ENCODE data around the gene DEFB119. TPM values are rescaled to one million over a fixed set of nuclear protein-coding genes. Genes with fewer than 3 reads are reported as not detected.

Gene DEFB119
- total RNA-seq, 4 donors from 2014 or later, result not detected

DNA sequence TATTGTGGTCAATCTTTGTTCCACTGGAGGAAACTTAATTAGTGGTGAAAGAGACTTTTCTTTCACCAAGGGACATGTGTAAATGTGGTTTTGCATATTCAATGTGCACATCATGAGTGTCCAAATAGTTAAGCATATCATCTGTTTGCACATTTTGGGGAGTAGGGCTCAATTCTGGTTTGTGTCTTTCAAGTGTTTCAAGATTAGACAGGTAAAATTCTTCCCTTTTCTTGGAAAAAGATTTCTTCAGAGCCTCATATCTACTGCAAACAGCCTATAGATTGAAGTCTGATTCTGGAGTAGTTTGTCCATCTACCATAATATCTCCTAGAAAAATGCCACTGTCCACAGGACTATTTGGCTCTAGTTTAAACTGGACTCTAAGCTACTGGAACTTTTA, 48.9 kb downstream of the DEFB119 start:
- Histone ChIP-seq H3K4me3 (no peak overlapping the region), H3K9me3 (no peaks in the 10 kb centered on the region), H3K4me1 (no peaks in the 10 kb centered on the region), H3K36me3 (no peaks in the 10 kb centered on the region), H3K27me3 (no peaks in the 10 kb centered on the region), H3K27ac (no peak overlapping the region)
- DNase-seq, result no peak
- TF ChIP-seq POLR2A (IDR thresholded peaks at IDR 0.05), result no peak
- TF ChIP-seq, protein P1, sequence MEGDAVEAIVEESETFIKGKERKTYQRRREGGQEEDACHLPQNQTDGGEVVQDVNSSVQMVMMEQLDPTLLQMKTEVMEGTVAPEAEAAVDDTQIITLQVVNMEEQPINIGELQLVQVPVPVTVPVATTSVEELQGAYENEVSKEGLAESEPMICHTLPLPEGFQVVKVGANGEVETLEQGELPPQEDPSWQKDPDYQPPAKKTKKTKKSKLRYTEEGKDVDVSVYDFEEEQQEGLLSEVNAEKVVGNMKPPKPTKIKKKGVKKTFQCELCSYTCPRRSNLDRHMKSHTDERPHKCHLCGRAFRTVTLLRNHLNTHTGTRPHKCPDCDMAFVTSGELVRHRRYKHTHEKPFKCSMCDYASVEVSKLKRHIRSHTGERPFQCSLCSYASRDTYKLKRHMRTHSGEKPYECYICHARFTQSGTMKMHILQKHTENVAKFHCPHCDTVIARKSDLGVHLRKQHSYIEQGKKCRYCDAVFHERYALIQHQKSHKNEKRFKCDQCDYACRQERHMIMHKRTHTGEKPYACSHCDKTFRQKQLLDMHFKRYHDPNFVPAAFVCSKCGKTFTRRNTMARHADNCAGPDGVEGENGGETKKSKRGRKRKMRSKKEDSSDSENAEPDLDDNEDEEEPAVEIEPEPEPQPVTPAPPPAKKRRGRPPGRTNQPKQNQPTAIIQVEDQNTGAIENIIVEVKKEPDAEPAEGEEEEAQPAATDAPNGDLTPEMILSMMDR (IDR thresholded peaks at IDR 0.05), result no peak

DNA sequence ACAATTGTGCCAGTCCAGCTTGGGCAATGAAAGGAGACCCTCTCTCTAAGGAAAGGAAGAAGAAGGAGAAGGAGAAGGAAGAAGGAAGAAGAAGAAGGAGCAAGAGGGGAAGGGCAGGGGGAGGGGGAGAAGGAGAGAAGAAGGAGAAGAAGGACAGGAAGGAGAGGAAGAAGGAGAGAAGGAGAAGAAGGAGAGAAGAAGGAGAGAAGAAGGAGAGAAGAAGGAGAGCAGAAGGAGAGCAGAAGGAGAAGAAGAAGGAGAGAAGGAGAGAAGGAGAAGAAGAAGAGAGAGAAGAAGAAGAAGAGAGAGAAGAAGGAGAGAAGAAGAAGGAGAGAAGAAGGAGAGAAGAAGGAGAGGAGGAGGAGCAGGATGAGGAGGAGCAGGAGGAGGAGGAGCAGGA, 59.5 kb downstream of the DEFB119 start:
- DNase-seq, result no peak
- TF ChIP-seq, protein P1 (IDR thresholded peaks at IDR 0.05), result no peak
- no peak for TF ChIP-seq POLR2A (IDR thresholded peaks at IDR 0.05)

More for the DNA sequence above, 59.5 kb downstream of the DEFB119 start:
- H3K4me3 ChIP-seq, result no peak overlapping the region
- H3K27ac ChIP-seq, result no peak overlapping the region
- no peaks in the 10 kb centered on the region for H3K27me3 ChIP-seq
- H3K36me3 ChIP-seq, result no peaks in the 10 kb centered on the region
- no peaks in the 10 kb centered on the region for H3K9me3 ChIP-seq
- no peaks in the 10 kb centered on the region for H3K4me1 ChIP-seq

Small RNA genes lying within 50 kb of the gene (small RNA-seq; reads per million reads assigned to genes)
- gene DEFB117 (0 reads per million in 2 donors), gene RF00561 (0 reads per million in 2 donors), gene RNA5SP480 (0 reads per million in 2 donors)

Other genes starting within 250 kb of the DEFB119 start
- not detected for gene DEFB115, start 132.9 kb downstream of the DEFB119 start, total RNA-seq
- not detected for gene DEFB116, start 82.0 kb downstream of the DEFB119 start, total RNA-seq
- not detected for gene DEFB118, start 22.0 kb downstream of the DEFB119 start, total RNA-seq
- not detected for gene DEFB121, start 15.6 kb upstream of the DEFB119 start, total RNA-seq
- gene DEFB123, start 50.0 kb upstream of the DEFB119 start, total RNA-seq, result not detected
- gene DEFB124, start 84.5 kb upstream of the DEFB119 start, total RNA-seq, result not detected
- 1 to 10 TPM in 2 of 4 donors, not detected in 2; 1.4 to 1.7 TPM for gene REM1, start 84.7 kb upstream of the DEFB119 start, total RNA-seq
- 10 to 100 TPM; 38.9 to 97.4 (median 56.3) TPM for gene HM13, start 123.9 kb upstream of the DEFB119 start, total RNA-seq
- 100 to 1,000 TPM; 408 to 760 (median 570) TPM for gene ID1, start 214.7 kb upstream of the DEFB119 start, total RNA-seq
- gene COX4I2, start 247.3 kb upstream of the DEFB119 start, total RNA-seq, result 1 to 10 TPM in 1 of 4 donors, not detected in 3; 2.5 TPM

All from Peyer's patch (tissue), 4 donors.